Lung (tissue), 12 donors: ENCODE results near the gene HMGCLL1. TPM values are rescaled to one million over a fixed set of nuclear protein-coding genes. Genes with fewer than 3 reads are reported as not detected.

Source experiments
- ATAC-seq: fragments of 200-7000 bp; cut with Tn5 transposase; one replicate; pipeline ENCODE4 v1.9.1; 2020; ENCODE audit warnings: moderate number of reproducible peaks; ENCODE audit not compliant: insufficient read depth, low FRiP score
- DNase-seq, 3 donors: peaks; one replicate each; pipeline ENCODE4 v3.0.0-alpha.2; 2013 to 2017
- H3K27ac ChIP-seq, 2 donors: one replicate each; pipeline ENCODE4 v1.5.1; 2013; ENCODE audit warnings: mild to moderate bottlenecking in 2 of 2, moderate library complexity in 2 of 2, control low read depth in 1 of 2, inconsistent platforms in 1 of 2, low read depth in 1 of 2, low read length in 1 of 2
- H3K27me3 ChIP-seq, 3 donors: one replicate each; pipeline ENCODE4 v1.5.1; 2013; ENCODE audit warnings: low read length in 2 of 3; ENCODE audit not compliant: control insufficient read depth in 3 of 3, insufficient read depth in 3 of 3
- H3K36me3 ChIP-seq, 4 donors: one replicate each; pipeline ENCODE4 v1.5.1; 2013; ENCODE audit warnings: low read length in 4 of 4, mild to moderate bottlenecking in 1 of 4, moderate library complexity in 1 of 4; ENCODE audit not compliant: control insufficient read depth in 4 of 4, insufficient read depth in 4 of 4
- H3K4me1 ChIP-seq, 5 donors: one replicate each; pipeline ENCODE4 v1.5.1; 2013; ENCODE audit warnings: low read length in 5 of 5, mild to moderate bottlenecking in 2 of 5, moderate library complexity in 1 of 5; ENCODE audit not compliant: control insufficient read depth in 5 of 5, insufficient read depth in 5 of 5
- H3K4me3 ChIP-seq: one replicate; pipeline ENCODE4 v1.5.1; 2013; ENCODE audit warnings: mild to moderate bottlenecking, control low read depth, moderate library complexity
- H3K9ac ChIP-seq, 2 donors: one replicate each; pipeline ENCODE4 v1.5.1; 2013; ENCODE audit warnings: low read length in 2 of 2, control low read depth in 1 of 2; ENCODE audit not compliant: insufficient read depth in 1 of 2
- H3K9me3 ChIP-seq, 4 donors: one replicate each; pipeline ENCODE4 v1.5.1; 2013; ENCODE audit warnings: low read length in 3 of 4, mild to moderate bottlenecking in 1 of 4, moderate library complexity in 1 of 4; ENCODE audit not compliant: control insufficient read depth in 4 of 4, insufficient read depth in 3 of 4
- CTCF ChIP-seq: IDR thresholded peaks from 2 replicates; pipeline ENCODE4 v1.5.1; 2012; ENCODE audit warnings: mild to moderate bottlenecking; ENCODE audit errors: control extremely low read depth, extremely low read depth
- WGBS, 2 donors: extraction: QIAGEN DNeasy Blood & Tissue Kit; methylation state at CpG; one replicate each; pipeline ENCODE4 v1.1.7; 2013; 5-methylcytosine and 5-hydroxymethylcytosine counted together
- polyA plus RNA-seq, 2 donors: library from polyadenylated mRNA; stranded (reverse); fragments of 200-250 nt; gene quantifications; one replicate each; pipeline ENCODE4 v1.2.1, GENCODE V29; 2013
- total RNA-seq, 2 donors: library from RNA; depleted of rRNA in 1 of 2; stranded (reverse); fragments of >200 nt in 1 of 2; gene quantifications; one replicate each; pipeline ENCODE4 v1.2.1, GENCODE V29; 2014 to 2021
- donor health status: control.
- donor health status: control.
- donor health status: Bipolar disorder and iron deficiency.
- donor health status: healthy.
- donor health status: DM: yes; HTN: yes; CAD: no.

HMGCLL1 gene
- total and polyA plus RNA-seq, 4 donors, result 0.26 to 14.8 (median 2.1) TPM

GRCh38 chr6:55566036-55566710, 12.8 kb downstream of the HMGCLL1 start:
- Histone ChIP-seq H3K9ac (no peak overlapping the region), H3K9me3 (no peaks in the 10 kb centered on the region), H3K36me3 (no peaks in the 10 kb centered on the region), H3K4me1 (peaks cover 0 to 26% (median 4%) of the 10 kb centered on the region in 5 donors), H3K27ac (peak overlapping the region in 1 of 2 donors; percentile 45), H3K27me3 (no peaks in the 10 kb centered on the region), H3K4me3 (no peak overlapping the region)
- WGBS, 2 donors, result 81% methylated on average over 4 of the region's 4 CpGs
- ATAC-seq, result no peak
- DNase-seq, result no peak
- no peak for TF ChIP-seq CTCF

GRCh38 chr6:55562318-55562717, 16.7 kb downstream of the HMGCLL1 start:
- H3K4me1 ChIP-seq, result peaks cover 0 to 3% (median under 1%) of the 10 kb centered on the region in 5 donors
- no peak overlapping the region for H3K27ac ChIP-seq
- 83 to 89% methylated on average over 3 of the region's 3 CpGs for WGBS, 2 donors
- ATAC-seq, result no peak
- H3K4me3 ChIP-seq, result no peak overlapping the region
- no peaks in the 10 kb centered on the region for H3K9me3 ChIP-seq
- no peak for TF ChIP-seq CTCF
- H3K9ac ChIP-seq, result no peak overlapping the region
- DNase-seq, result no peak
- no peaks in the 10 kb centered on the region for H3K27me3 ChIP-seq
- no peaks in the 10 kb centered on the region for H3K36me3 ChIP-seq

DNA sequence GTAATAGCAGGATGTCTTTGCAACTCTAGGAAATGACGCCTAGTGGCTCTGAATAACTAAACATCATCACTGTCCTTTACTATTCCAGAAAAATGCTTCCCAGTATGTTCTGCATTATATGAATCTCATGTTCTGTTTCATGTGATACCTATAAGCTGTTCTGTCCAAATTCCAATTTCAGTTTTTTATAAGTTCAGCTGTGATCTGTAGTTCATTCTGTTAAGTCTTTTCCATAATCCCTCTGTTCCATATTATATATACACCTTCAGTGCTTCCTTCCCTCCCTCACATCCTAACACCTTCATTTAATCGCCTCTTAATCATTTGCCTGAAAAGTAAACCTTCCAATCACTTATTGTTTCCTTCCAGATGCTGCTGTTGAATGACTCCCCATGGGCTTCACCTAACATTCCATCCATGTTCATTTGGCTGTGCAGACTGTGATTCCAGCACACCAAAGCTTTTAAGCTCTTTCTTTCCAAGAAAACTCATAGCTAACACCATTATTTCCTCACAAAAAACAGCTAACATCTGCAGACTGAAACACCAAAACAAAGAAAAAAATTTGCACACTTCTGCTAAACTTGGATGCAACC, 18.6 kb downstream of the HMGCLL1 start:
- no peaks in the 10 kb centered on the region for H3K27me3 ChIP-seq
- H3K27ac ChIP-seq, result no peak overlapping the region
- TF ChIP-seq CTCF, result no peak
- no peaks in the 10 kb centered on the region for H3K4me1 ChIP-seq
- H3K36me3 ChIP-seq, result no peaks in the 10 kb centered on the region
- H3K9ac ChIP-seq, result no peak overlapping the region
- WGBS, 2 donors, result 85 to 88% methylated on average over 2 of the region's 2 CpGs
- H3K4me3 ChIP-seq, result no peak overlapping the region
- no peaks in the 10 kb centered on the region for H3K9me3 ChIP-seq
- ATAC-seq (no peak), DNase-seq (peak in 1 of 3 donors; percentile 37)
